H9 (cell line): Measurements from ENCODE around the gene ZSCAN31. TPM values are rescaled to one million over a fixed set of nuclear protein-coding genes. Genes with fewer than 3 reads are reported as not detected.

Experiments used
- DNase-seq: peaks from one replicate; pipeline ENCODE4 v3.0.0-alpha.2; 2017
- H2AFZ ChIP-seq: one replicate; pipeline ENCODE4 v1.6.1; 2013; ENCODE audit warnings: mild to moderate bottlenecking, low read length, control low read depth, moderate library complexity
- H2AK5ac ChIP-seq: 2 replicates; pipeline ENCODE4 v1.6.1; 2013; ENCODE audit warnings: low read length, control low read depth, mixed read lengths; ENCODE audit not compliant: insufficient read length
- H2BK120ac ChIP-seq: one replicate; pipeline ENCODE4 v1.6.1; 2013; ENCODE audit warnings: low read depth, mild to moderate bottlenecking, low read length, control low read depth, inconsistent platforms; ENCODE audit not compliant: poor library complexity, severe bottlenecking
- H2BK12ac ChIP-seq: 2 replicates; pipeline ENCODE4 v1.6.1; 2013; ENCODE audit warnings: low read length, control low read depth, mixed read lengths, low read depth; ENCODE audit not compliant: insufficient read length
- H2BK15ac ChIP-seq: 2 replicates; pipeline ENCODE4 v1.6.1; 2013; ENCODE audit warnings: low read depth, low read length, control low read depth
- H2BK20ac ChIP-seq: one replicate; pipeline ENCODE4 v1.6.1; 2013; ENCODE audit warnings: low read depth, mild to moderate bottlenecking, low read length, control low read depth, inconsistent platforms; ENCODE audit not compliant: poor library complexity, severe bottlenecking
- H2BK5ac ChIP-seq: 2 replicates; pipeline ENCODE4 v1.6.1; 2013; ENCODE audit warnings: low read length, control low read depth, mixed read lengths; ENCODE audit not compliant: insufficient read length
- H3K14ac ChIP-seq: 2 replicates; pipeline ENCODE4 v1.6.1; 2013; ENCODE audit warnings: low read length, control low read depth; ENCODE audit not compliant: insufficient read depth
- H3K18ac ChIP-seq: 2 replicates; pipeline ENCODE4 v1.6.1; 2013; ENCODE audit warnings: low read depth, mild to moderate bottlenecking, mixed read lengths, low read length, control low read depth; ENCODE audit not compliant: insufficient read length
- H3K23ac ChIP-seq: 2 replicates; pipeline ENCODE4 v1.6.1; 2013; ENCODE audit warnings: low read length, control low read depth, mixed read lengths, low read depth; ENCODE audit not compliant: insufficient read length
- H3K23me2 ChIP-seq: 2 replicates; pipeline ENCODE4 v1.6.1; 2013; ENCODE audit warnings: low read depth, mild to moderate bottlenecking, mixed read lengths, low read length, control low read depth; ENCODE audit not compliant: insufficient read length, poor library complexity, severe bottlenecking
- H3K27ac ChIP-seq: 2 replicates; pipeline ENCODE4 v1.5.1; 2013; ENCODE audit warnings: low read length, control low read depth, mixed read lengths, low read depth; ENCODE audit not compliant: insufficient read length
- H3K27me3 ChIP-seq: 2 replicates; pipeline ENCODE4 v1.6.1; 2013; ENCODE audit warnings: low read length, control low read depth, inconsistent platforms; ENCODE audit not compliant: insufficient read depth
- H3K4ac ChIP-seq: 2 replicates; pipeline ENCODE4 v1.6.1; 2013; ENCODE audit warnings: low read depth, mild to moderate bottlenecking, control low read depth, inconsistent platforms, low read length, moderate library complexity
- H3K4me1 ChIP-seq: 2 replicates; pipeline ENCODE4 v1.6.1; 2013; ENCODE audit warnings: low read length, control low read depth, inconsistent platforms; ENCODE audit not compliant: insufficient read depth
- H3K4me2 ChIP-seq: 2 replicates; pipeline ENCODE4 v1.6.1; 2013; ENCODE audit warnings: low read length, control low read depth, mixed read lengths; ENCODE audit not compliant: insufficient read length, insufficient read depth
- H3K56ac ChIP-seq: 2 replicates; pipeline ENCODE4 v1.6.1; 2013; ENCODE audit warnings: low read depth, mild to moderate bottlenecking, mixed read lengths, low read length, control low read depth; ENCODE audit not compliant: insufficient read length
- H3K79me1 ChIP-seq: 2 replicates; pipeline ENCODE4 v1.6.1; 2013; ENCODE audit warnings: low read depth, mild to moderate bottlenecking, moderate library complexity, low read length, control low read depth, inconsistent platforms; ENCODE audit not compliant: insufficient read depth, poor library complexity, severe bottlenecking
- H3K79me2 ChIP-seq: 2 replicates; pipeline ENCODE4 v1.6.1; 2013; ENCODE audit warnings: low read length, control low read depth, inconsistent platforms; ENCODE audit not compliant: insufficient read depth
- H3K9ac ChIP-seq: 2 replicates; pipeline ENCODE4 v1.6.1; 2013; ENCODE audit warnings: low read length, control low read depth, mixed read lengths; ENCODE audit not compliant: insufficient read length; ENCODE audit errors: extremely low read depth
- H3K9me3 ChIP-seq: one replicate; pipeline ENCODE4 v1.6.1; 2013; ENCODE audit warnings: low read depth, low read length, inconsistent platforms; ENCODE audit not compliant: control insufficient read depth
- H3T11ph ChIP-seq: one replicate; pipeline ENCODE4 v1.6.1; 2013; ENCODE audit warnings: mild to moderate bottlenecking, low read length, control low read depth, inconsistent platforms
- H4K20me1 ChIP-seq: one replicate; pipeline ENCODE4 v1.6.1; 2013; ENCODE audit not compliant: control insufficient read depth, insufficient read length, insufficient read depth
- H4K5ac ChIP-seq: 2 replicates; pipeline ENCODE4 v1.6.1; 2013; ENCODE audit warnings: low read depth, mild to moderate bottlenecking, mixed read lengths, low read length, control low read depth; ENCODE audit not compliant: insufficient read length
- H4K8ac ChIP-seq: replicated peaks from 2 replicates; pipeline ENCODE4 v1.6.1; 2013; ENCODE audit warnings: low read length, control low read depth, mixed read lengths, low read depth; ENCODE audit not compliant: insufficient read length
- H4K91ac ChIP-seq: 2 replicates; pipeline ENCODE4 v1.6.1; 2013; ENCODE audit warnings: low read depth, mild to moderate bottlenecking, moderate library complexity, mixed read lengths, low read length, control low read depth; ENCODE audit not compliant: insufficient read length
- H3K27ac Mint-ChIP-seq, 3 experiments: 2 replicates in 2 of 3; 3 replicates in 1 of 3; pipeline ENCODE4 v1.8.0; 2020 to 2021; ENCODE audit warnings: mixed read lengths in 3 of 3, mild to moderate bottlenecking in 1 of 3, moderate library complexity in 1 of 3
- H3K27me3 Mint-ChIP-seq: 2 replicates; pipeline ENCODE4 v1.8.0; 2021; ENCODE audit warnings: low read depth, mild to moderate bottlenecking, moderate library complexity, mixed read lengths
- H3K36me3 Mint-ChIP-seq, 3 experiments: 2 replicates in 2 of 3; 3 replicates in 1 of 3; pipeline ENCODE4 v1.8.0; 2020 to 2021; ENCODE audit warnings: low read depth in 3 of 3, mixed read lengths in 3 of 3; ENCODE audit not compliant: insufficient read depth in 1 of 3
- H3K4me1 Mint-ChIP-seq, 2 experiments: 2 replicates each; pipeline ENCODE4 v1.8.0; 2020; ENCODE audit warnings: mixed read lengths in 2 of 2
- H3K4me3 Mint-ChIP-seq, 2 experiments: 2 replicates in 1 of 2; 3 replicates in 1 of 2; pipeline ENCODE4 v1.8.0; 2020 to 2021; ENCODE audit warnings: mild to moderate bottlenecking in 2 of 2, mixed read lengths in 2 of 2, moderate library complexity in 1 of 2
- H3K9me3 Mint-ChIP-seq, 2 experiments: 2 replicates in 1 of 2; 3 replicates in 1 of 2; pipeline ENCODE4 v1.8.0; 2020; ENCODE audit warnings: mild to moderate bottlenecking in 2 of 2, mixed read lengths in 2 of 2, moderate library complexity in 1 of 2
- CTCF ChIP-seq: fragments of 200-600 bp; sonication (generic); conservative IDR thresholded peaks from 3 replicates; pipeline ENCODE4 v1.8.0; 2021; ENCODE audit warnings: antibody characterized with exemption, mild to moderate bottlenecking
- WGBS: extraction: QIAGEN DNeasy Blood & Tissue Kit; methylation state at CpG from one replicate; pipeline ENCODE4 v1.1.7; 2013; ENCODE audit warnings: missing lambda C conversion rate, low lambda C conversion rate, mixed read lengths; ENCODE audit not compliant: insufficient read length; ENCODE audit errors: extremely low coverage; 5-methylcytosine and 5-hydroxymethylcytosine counted together
- total RNA-seq: library from RNA; stranded (reverse); gene quantifications from 2 replicates; pipeline ENCODE4 v1.2.1, GENCODE V29; 2021

The ZSCAN31 gene
- total RNA-seq, 1 experiment from 2014 or later = 7.1 TPM

DNA sequence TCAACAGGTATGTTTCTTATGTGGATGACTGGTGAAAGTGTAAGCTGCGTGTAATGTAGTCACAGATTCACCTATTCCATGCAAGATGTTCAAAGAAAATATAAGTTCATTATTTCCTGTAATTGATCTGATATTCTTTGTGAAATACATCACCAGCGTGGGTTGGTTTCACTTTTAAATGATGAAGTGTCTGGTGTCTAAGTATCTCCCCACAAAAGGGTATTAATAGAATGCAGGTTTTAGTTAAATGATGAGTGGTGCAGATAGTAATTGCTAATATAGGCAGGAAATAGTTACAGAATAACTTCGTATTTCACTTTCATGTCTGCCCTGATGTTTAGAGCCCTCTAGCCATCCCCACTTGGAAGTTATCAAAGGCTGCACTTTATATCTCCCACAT lies 32.4 kb downstream of the ZSCAN31 start:
- no peak for DNase-seq
- Histone ChIP-seq H3K9ac (no peak overlapping the region), H2BK15ac (no peak overlapping the region), H2AFZ (no peak overlapping the region), H3K18ac (no peak overlapping the region), H4K91ac (no peak overlapping the region), H4K20me1 (no peaks in the 10 kb centered on the region), H2BK5ac (no peak overlapping the region), H2BK20ac (no peak overlapping the region), H3K79me1 (no peaks in the 10 kb centered on the region), H2BK120ac (no peak overlapping the region), H4K8ac (no peak overlapping the region), H2AK5ac (no peak overlapping the region), H3K4me2 (no peak overlapping the region), H3K27ac (no peak overlapping the region), H3K9me3 (no peaks in the 10 kb centered on the region), H3K4ac (no peak overlapping the region), H3K27me3 (no peaks in the 10 kb centered on the region), H3T11ph (no peak overlapping the region), H4K5ac (no peak overlapping the region), H3K56ac (no peak overlapping the region), H3K14ac (no peak overlapping the region), H3K79me2 (no peaks in the 10 kb centered on the region), H3K23ac (no peak overlapping the region), H3K4me1 (no peaks in the 10 kb centered on the region), H3K23me2 (no peaks in the 10 kb centered on the region), H2BK12ac (no peak overlapping the region)
- H3K27me3 Mint-ChIP-seq = no peaks in the 10 kb centered on the region
- peaks cover 0 to 23% (median 15%) of the 10 kb centered on the region in 3 experiments; a peak in 4 of 7 replicates for H3K36me3 Mint-ChIP-seq
- no peaks in the 10 kb centered on the region for H3K4me1 Mint-ChIP-seq
- no peak overlapping the region for H3K4me3 Mint-ChIP-seq
- no peak overlapping the region for H3K27ac Mint-ChIP-seq
- TF ChIP-seq CTCF = no peak
- H3K9me3 Mint-ChIP-seq = peaks cover 4 to 15% of the 10 kb centered on the region in 2 experiments; a peak in 4 of 5 replicates
- WGBS = no CpG with 5 or more reads among the region's 3 CpGs
